Measurements from ENCODE around the gene VPS13D. TPM values are rescaled to one million over a fixed set of nuclear protein-coding genes. Genes with fewer than 3 reads are reported as not detected.
"Not testable (repeated sequence)": the region's sequence is repeated elsewhere in the genome, so short reads cannot be mapped to it uniquely, and the experiment has no call there.

VPS13D gene
- polyA plus RNA-seq, 1 of the 3 experiments (the other 2 are of a cell fraction), result 15.0 TPM

GRCh38 chr1:12519693-12520364 is 290.0 kb downstream of the VPS13D start:
- ChIA-PET CTCF (interaction anchor here (0.7 kb wide), 1 partner anchor 34 kb away, joined by 3 read pairs; no protein-coding TSS in a partner anchor), POLR2A (no interaction called here)
- TF ChIP-seq SIN3A (IDR thresholded peaks at IDR 0.05; ENCODE audit: borderline replicate concordance, low read depth, low read length) (no peak), EP300 (IDR thresholded peaks at IDR 0.05; ENCODE audit: borderline replicate concordance in 1 of 2, low read depth in 1 of 2, low read length in 1 of 2) (no peak), POLR2AphosphoS5 (IDR thresholded peaks at IDR 0.05; ENCODE audit: low read depth, low read length) (no peak), RFX5 (IDR thresholded peaks at IDR 0.05; ENCODE audit: low read length) (no peak), SMC3 (IDR thresholded peaks at IDR 0.05; ENCODE audit: low read depth, low read length) (no peak), MEF2A (IDR thresholded peaks at IDR 0.05; ENCODE audit: borderline replicate concordance, low read depth) (no peak), JUND (IDR thresholded peaks at IDR 0.05) (no peak), MAX (IDR thresholded peaks at IDR 0.05; ENCODE audit: low read depth) (no peak), RXRA (IDR thresholded peaks at IDR 0.05; ENCODE audit: borderline replicate concordance, low read depth) (no peak), RCOR1 (IDR thresholded peaks at IDR 0.05; ENCODE audit: low read length) (no peak), ELF1 (IDR thresholded peaks at IDR 0.05) (no peak)
- Histone ChIP-seq H3K9me3 (no peaks in the 10 kb centered on the region), H4K20me1 (ENCODE audit: insufficient read depth) (no peaks in the 10 kb centered on the region), H3K4me3 (ENCODE audit: low read depth in 2 of 2, low read length in 1 of 2) (no peak overlapping the region), H3K79me2 (ENCODE audit: insufficient read depth) (no peaks in the 10 kb centered on the region), H3K4me2 (no peak overlapping the region), H3K9me2 (no peaks in the 10 kb centered on the region), H3K9ac (no peak overlapping the region), H3K27ac (ENCODE audit: low read depth in 2 of 2, low read length in 1 of 2) (no peak overlapping the region), H3K36me3 (replicated peaks in 1 of 2; ENCODE audit: control insufficient read depth in 1 of 2, insufficient read depth in 2 of 2, low read length in 1 of 2) (no peaks in the 10 kb centered on the region), H3K27me3 (ENCODE audit: insufficient read depth) (no peaks in the 10 kb centered on the region), H3K4me1 (ENCODE audit: control insufficient read depth in 1 of 2, insufficient read depth in 2 of 2, low read depth in 1 of 2, low read length in 1 of 2) (peaks cover 0 to 8% of the 10 kb centered on the region in 2 experiments; a peak in 1 of 4 replicates), H2AFZ (ENCODE audit: low read depth) (no peak overlapping the region), H3F3A (replicated peaks; ENCODE audit: insufficient read depth) (no peaks in the 10 kb centered on the region)
- 92% methylated on average over 11 of the region's 11 CpGs for WGBS (ENCODE audit: low lambda C conversion rate)
- DNase-seq, result no peak

- no peak overlapping the region for H3K9ac ChIP-seq
- WGBS (ENCODE audit: low lambda C conversion rate), result 36% methylated on average over 5 of the region's 5 CpGs
- DNase-seq, result peak; percentile 73
- H3K27me3 ChIP-seq (ENCODE audit: insufficient read depth), result no peaks in the 10 kb centered on the region
- H3K9me3 ChIP-seq, result no peaks in the 10 kb centered on the region
- no peaks in the 10 kb centered on the region for H3K79me2 ChIP-seq (ENCODE audit: insufficient read depth)
- no peaks in the 10 kb centered on the region for H3K9me2 ChIP-seq
- CTCF ChIA-PET, result interaction anchor here (0.8 to 1.2 kb wide), 2 partner anchors 18 to 206 kb away, joined by 4 read pairs; no protein-coding TSS in a partner anchor
- H3K36me3 ChIP-seq (replicated peaks in 1 of 2; ENCODE audit: control insufficient read depth in 1 of 2, insufficient read depth in 2 of 2, low read length in 1 of 2), result no peaks in the 10 kb centered on the region
- no peak overlapping the region for H3K4me2 ChIP-seq
- TF ChIP-seq IRF3 (IDR thresholded peaks at IDR 0.05; ENCODE audit: low read depth, low read length) (no peak), TAF1 (IDR thresholded peaks at IDR 0.05; ENCODE audit: borderline replicate concordance, low read depth, low read length) (no peak), NFIC (IDR thresholded peaks at IDR 0.05; ENCODE audit: borderline replicate concordance) (no peak), RCOR1 (IDR thresholded peaks at IDR 0.05; ENCODE audit: low read length) (no peak; the same call in 1 of the 2 replicates), MXI1 (IDR thresholded peaks at IDR 0.05; ENCODE audit: low read depth, low read length) (peak; percentile 23; the same call in 1 of the 2 replicates), SIN3A (IDR thresholded peaks at IDR 0.05; ENCODE audit: borderline replicate concordance, low read depth, low read length) (no peak), PBX3 (IDR thresholded peaks at IDR 0.05) (no peak), FOXM1 (IDR thresholded peaks at IDR 0.05; ENCODE audit: low read depth) (no peak), EP300 (IDR thresholded peaks at IDR 0.05; ENCODE audit: borderline replicate concordance in 1 of 2, low read depth in 1 of 2, low read length in 1 of 2) (peak in 1 of 2 experiments; percentile 44; a peak in 1 of 4 replicates), FOXJ3 (CRISPR knock-in tag; IDR thresholded peaks at IDR 0.05) (no peak), CHD2 (IDR thresholded peaks at IDR 0.05; ENCODE audit: low read length, partially characterized antibody) (peak; percentile 9), MEF2A (IDR thresholded peaks at IDR 0.05; ENCODE audit: borderline replicate concordance, low read depth) (no peak)
- H3K4me1 ChIP-seq (ENCODE audit: control insufficient read depth in 1 of 2, insufficient read depth in 2 of 2, low read depth in 1 of 2, low read length in 1 of 2), result peaks cover 0 to 8% of the 10 kb centered on the region in 2 experiments; a peak in 1 of 4 replicates
- H4K20me1 ChIP-seq (ENCODE audit: insufficient read depth), result no peaks in the 10 kb centered on the region
- POLR2A ChIA-PET, result no interaction called here
- no peak overlapping the region; the same call in 1 of the 2 replicates for H2AFZ ChIP-seq (ENCODE audit: low read depth)
- no peaks in the 10 kb centered on the region for H3F3A ChIP-seq (replicated peaks; ENCODE audit: insufficient read depth)
- peak overlapping the region in 1 of 2 experiments; percentile 30; a peak in 1 of 4 replicates for H3K27ac ChIP-seq (ENCODE audit: low read depth in 2 of 2, low read length in 1 of 2)
- H3K4me3 ChIP-seq (ENCODE audit: low read depth in 2 of 2, low read length in 1 of 2), result no peak overlapping the region
Measured at GRCh38 chr1:12521096-12521495, 291.3 kb downstream of the VPS13D start.

- H3K27ac ChIP-seq (ENCODE audit: low read depth in 2 of 2, low read length in 1 of 2); H3K79me2 ChIP-seq (ENCODE audit: insufficient read depth); H4K20me1 ChIP-seq (ENCODE audit: insufficient read depth); H3F3A ChIP-seq (replicated peaks; ENCODE audit: insufficient read depth); H3K4me2 ChIP-seq; CTCF ChIA-PET; H3K27me3 ChIP-seq (ENCODE audit: insufficient read depth); H2AFZ ChIP-seq (ENCODE audit: low read depth); POLR2A ChIA-PET; H3K9me2 ChIP-seq; H3K4me1 ChIP-seq (ENCODE audit: control insufficient read depth in 1 of 2, insufficient read depth in 2 of 2, low read depth in 1 of 2, low read length in 1 of 2); H3K36me3 ChIP-seq (replicated peaks in 1 of 2; ENCODE audit: control insufficient read depth in 1 of 2, insufficient read depth in 2 of 2, low read length in 1 of 2); DNase-seq; H3K9ac ChIP-seq; H3K9me3 ChIP-seq; H3K4me3 ChIP-seq (ENCODE audit: low read depth in 2 of 2, low read length in 1 of 2): not testable (repeated sequence)
- WGBS (ENCODE audit: low lambda C conversion rate), result over 99% methylated on average over 9 of the region's 9 CpGs
Measured at GRCh38 chr1:12522780-12523179, 292.9 kb downstream of the VPS13D start.

All from SK-N-SH (cell line).